Skeletal muscle tissue (tissue), 4 donors: ENCODE data around the gene MDN1. TPM values are rescaled to one million over a fixed set of nuclear protein-coding genes. Genes with fewer than 3 reads are reported as not detected.
"Not testable (repeated sequence)": the region's sequence is repeated elsewhere in the genome, so short reads cannot be mapped to it uniquely, and the experiment has no call there.

Experiments used
- H3K27ac ChIP-seq: one replicate; pipeline ENCODE4 v1.7.0; 2013; ENCODE audit warnings: mild to moderate bottlenecking, low read depth, low read length, inconsistent platforms
- H3K27me3 ChIP-seq, 3 donors: one replicate each; pipeline ENCODE4 v1.7.0; 2013; ENCODE audit warnings: low read length in 3 of 3; ENCODE audit not compliant: control insufficient read depth in 3 of 3, insufficient read depth in 3 of 3
- H3K36me3 ChIP-seq, 3 donors: one replicate each; pipeline ENCODE4 v1.7.0; 2013; ENCODE audit warnings: low read length in 3 of 3; ENCODE audit not compliant: control insufficient read depth in 3 of 3, insufficient read depth in 3 of 3
- H3K4me1 ChIP-seq, 3 donors: one replicate each; pipeline ENCODE4 v1.7.0; 2013; ENCODE audit warnings: low read length in 3 of 3, mild to moderate bottlenecking in 3 of 3; ENCODE audit not compliant: control insufficient read depth in 3 of 3, insufficient read depth in 3 of 3
- H3K4me3 ChIP-seq, 3 donors: one replicate each; pipeline ENCODE4 v1.7.0; 2013; ENCODE audit warnings: low read length in 3 of 3
- H3K9ac ChIP-seq, 3 donors: one replicate each; pipeline ENCODE4 v1.7.0; 2013; ENCODE audit warnings: low read length in 3 of 3, mild to moderate bottlenecking in 3 of 3, moderate library complexity in 2 of 3, low read depth in 1 of 3
- H3K9me3 ChIP-seq, 3 donors: one replicate each; pipeline ENCODE4 v1.7.0; 2013; ENCODE audit warnings: low read length in 3 of 3; ENCODE audit not compliant: control insufficient read depth in 3 of 3
- total RNA-seq: library from RNA; depleted of rRNA; stranded (reverse); fragments of >200 nt; gene quantifications from one replicate; pipeline ENCODE4 v1.2.3, GENCODE V29; 2014
- donor health status: Osteomylitis.

The MDN1 gene
- total RNA-seq, 1 donor from 2014 or later = 30.8 TPM

DNA sequence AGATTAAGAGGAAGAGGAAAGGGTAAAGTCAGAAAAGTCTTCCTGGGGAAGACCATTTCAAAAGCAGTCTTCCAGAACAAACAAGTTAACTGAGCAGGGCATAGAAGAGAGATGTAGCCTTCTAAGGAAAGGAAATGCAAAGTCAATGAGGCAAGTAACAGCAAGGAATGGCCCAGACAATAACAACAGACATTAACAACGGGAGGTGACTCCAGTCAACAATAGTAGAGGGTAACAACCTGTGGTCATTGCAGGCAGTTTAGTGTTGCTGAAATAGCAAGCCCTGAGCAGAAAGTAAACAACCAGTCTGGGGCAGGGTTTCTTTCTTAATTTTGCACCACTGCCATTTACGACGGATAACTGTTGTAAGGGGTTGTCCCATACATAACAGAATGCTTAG is 2.1 kb downstream of the MDN1 start:
- no peak overlapping the region for H3K27ac ChIP-seq
- H3K4me3 ChIP-seq = peak overlapping the region in 1 of 3 donors; percentile 14
- H3K9me3 ChIP-seq = no peaks in the 10 kb centered on the region
- no peak overlapping the region for H3K9ac ChIP-seq
- no peaks in the 10 kb centered on the region for H3K27me3 ChIP-seq
- H3K4me1 ChIP-seq = peaks cover 15 to 31% (median 19%) of the 10 kb centered on the region in 3 donors
- no peaks in the 10 kb centered on the region for H3K36me3 ChIP-seq

DNA sequence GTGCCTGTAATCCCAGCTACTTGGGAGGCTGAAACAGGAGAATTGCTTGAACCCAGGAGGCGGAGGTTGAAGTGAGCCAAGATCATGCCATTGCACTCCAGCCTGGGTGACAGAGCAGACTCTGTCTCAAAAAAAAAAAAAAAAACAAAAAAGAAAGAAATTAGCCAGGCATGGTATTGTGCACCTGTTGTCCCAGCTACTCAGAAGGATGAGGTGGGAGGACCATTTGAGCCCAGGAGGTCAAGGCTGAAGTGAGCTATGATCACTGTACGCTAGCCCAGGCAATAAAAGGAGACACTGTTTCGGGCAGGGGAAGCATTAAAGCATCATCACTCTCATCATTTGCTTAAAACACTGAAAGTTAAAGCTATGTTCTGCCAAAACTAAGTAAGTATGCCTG is 6.2 kb downstream of the MDN1 start:
- H3K9me3 ChIP-seq, H3K36me3 ChIP-seq, H3K27ac ChIP-seq, H3K4me3 ChIP-seq, H3K9ac ChIP-seq, H3K27me3 ChIP-seq: not testable (repeated sequence)
- H3K4me1 ChIP-seq = peaks cover 6 to 11% (median 10%) of the 10 kb centered on the region in 3 donors

DNA sequence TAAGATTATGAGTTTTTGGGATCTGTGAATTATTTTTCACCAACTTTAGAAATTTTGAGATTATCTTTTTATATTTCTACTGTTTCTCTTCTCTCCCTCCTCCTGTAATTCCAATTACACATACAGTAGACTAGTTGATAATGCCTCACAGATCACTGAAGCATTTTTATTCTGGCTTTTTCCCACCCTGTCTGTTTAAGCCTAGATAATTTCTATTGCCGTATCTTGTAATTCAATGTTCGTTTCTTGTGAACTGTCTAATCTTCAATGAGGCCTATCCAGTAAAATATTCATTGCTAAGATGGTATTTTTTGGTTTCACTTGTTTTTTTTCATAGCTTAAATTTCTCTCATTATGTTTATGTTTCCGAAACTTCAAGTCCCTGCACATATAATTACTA is 12.0 kb downstream of the MDN1 start:
- Histone ChIP-seq H3K36me3 (peaks cover 0 to 6% (median 5%) of the 10 kb centered on the region in 3 donors), H3K27ac (no peak overlapping the region), H3K27me3 (no peaks in the 10 kb centered on the region), H3K9ac (no peak overlapping the region), H3K9me3 (no peaks in the 10 kb centered on the region), H3K4me1 (no peaks in the 10 kb centered on the region), H3K4me3 (no peak overlapping the region)

DNA sequence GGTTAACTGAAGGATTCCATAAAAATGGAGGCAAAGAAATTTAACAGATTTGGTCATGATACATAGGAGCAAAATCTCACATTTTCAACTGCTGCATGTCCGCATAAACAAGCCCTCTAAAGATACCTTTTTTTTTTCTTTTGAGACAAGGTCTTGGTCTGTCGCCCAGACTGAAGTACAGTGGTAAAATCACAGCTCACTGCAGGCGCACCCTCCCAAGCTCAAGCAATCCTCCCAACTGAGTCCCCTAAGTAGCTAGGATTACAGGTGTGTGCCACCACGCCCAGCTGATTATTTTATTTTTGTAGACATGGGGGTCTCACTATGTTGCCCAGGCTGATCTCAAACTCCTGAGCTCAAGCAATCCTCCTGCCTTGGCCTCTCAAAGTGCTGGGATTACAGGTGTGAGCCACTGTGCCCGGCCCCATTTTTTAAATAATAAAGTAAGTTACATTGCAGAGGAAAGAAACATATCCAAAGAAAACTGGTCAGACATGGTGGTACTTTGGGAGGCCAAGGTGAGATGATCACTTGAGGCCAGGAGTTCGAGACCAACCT is 13.7 kb downstream of the MDN1 start:
- Histone ChIP-seq H3K27ac (no peak overlapping the region), H3K27me3 (no peaks in the 10 kb centered on the region), H3K4me3 (no peak overlapping the region), H3K9ac (no peak overlapping the region), H3K36me3 (peaks cover 6 to 8% (median 8%) of the 10 kb centered on the region in 3 donors), H3K4me1 (no peaks in the 10 kb centered on the region), H3K9me3 (no peaks in the 10 kb centered on the region)

DNA sequence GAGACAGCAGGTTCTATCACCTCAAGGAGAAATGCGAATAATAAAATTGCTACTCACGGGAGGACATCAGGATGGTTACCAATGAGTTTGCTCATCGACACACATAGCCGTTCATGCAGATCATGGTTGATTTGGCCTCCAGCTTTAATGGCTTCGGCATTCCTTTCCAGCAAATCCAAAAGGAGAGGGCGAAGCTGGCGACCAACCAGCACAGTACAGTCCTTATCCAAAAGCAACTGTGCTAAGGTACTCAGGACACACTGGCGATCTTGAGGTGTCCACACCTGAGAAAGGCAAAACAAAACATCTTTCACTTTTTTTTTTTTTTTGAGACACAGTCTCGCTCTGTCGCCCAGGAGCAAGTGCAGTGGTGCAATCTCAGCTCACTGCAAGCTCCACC is 16.3 kb downstream of the MDN1 start:
- peaks cover 6 to 14% (median 12%) of the 10 kb centered on the region in 3 donors for H3K36me3 ChIP-seq
- no peaks in the 10 kb centered on the region for H3K9me3 ChIP-seq
- H3K9ac ChIP-seq = no peak overlapping the region
- H3K27me3 ChIP-seq = no peaks in the 10 kb centered on the region
- no peak overlapping the region for H3K27ac ChIP-seq
- H3K4me1 ChIP-seq = no peaks in the 10 kb centered on the region
- H3K4me3 ChIP-seq = no peak overlapping the region

DNA sequence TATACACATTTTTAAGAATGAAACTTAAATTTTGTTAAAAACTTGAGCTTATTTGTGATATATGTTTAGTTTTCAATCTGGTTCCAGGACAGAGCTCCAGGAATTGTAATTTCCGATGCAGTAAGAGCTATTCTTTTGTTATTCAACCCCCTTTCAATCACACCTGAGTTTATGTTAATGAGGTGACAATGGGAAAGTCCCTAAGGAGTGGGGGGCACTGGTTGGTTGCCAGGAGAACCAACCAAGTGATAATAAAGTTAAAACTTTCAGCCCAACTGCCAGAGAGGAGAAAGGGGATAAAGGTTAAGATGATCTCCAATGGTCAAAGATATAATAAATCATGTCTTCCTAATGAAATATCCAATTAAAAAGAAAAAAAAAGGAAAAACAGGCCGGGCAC is 19.8 kb downstream of the MDN1 start:
- H3K4me1 ChIP-seq = no peaks in the 10 kb centered on the region
- no peak overlapping the region for H3K4me3 ChIP-seq
- no peak overlapping the region for H3K9ac ChIP-seq
- no peaks in the 10 kb centered on the region for H3K27me3 ChIP-seq
- H3K27ac ChIP-seq = no peak overlapping the region
- H3K36me3 ChIP-seq = peaks cover 6 to 14% (median 12%) of the 10 kb centered on the region in 3 donors
- no peaks in the 10 kb centered on the region for H3K9me3 ChIP-seq

DNA sequence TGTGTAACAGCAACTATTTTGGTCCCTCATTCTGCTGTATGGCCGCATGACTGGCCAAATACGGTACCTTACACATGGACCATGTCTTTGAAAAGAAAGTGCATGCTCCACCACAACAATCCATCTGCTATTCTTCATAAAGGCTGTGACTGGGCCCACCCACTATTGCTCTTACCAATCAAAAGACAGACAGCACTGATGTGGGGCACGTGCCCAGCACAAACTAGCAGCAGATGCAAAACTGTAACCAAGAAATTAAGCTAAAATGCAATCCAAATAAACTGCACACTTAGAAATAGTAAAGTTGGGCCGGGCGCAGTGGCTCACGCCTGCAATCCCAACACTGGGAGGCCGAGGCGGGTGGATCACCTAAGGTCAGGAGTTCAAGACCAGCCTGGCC is 20.5 kb downstream of the MDN1 start:
- H3K4me3 ChIP-seq = no peak overlapping the region
- peaks cover 6 to 17% (median 14%) of the 10 kb centered on the region in 3 donors for H3K36me3 ChIP-seq
- H3K9ac ChIP-seq = no peak overlapping the region
- H3K4me1 ChIP-seq = peaks cover 0 to 6% (median 5%) of the 10 kb centered on the region in 3 donors
- H3K27ac ChIP-seq = no peak overlapping the region
- H3K27me3 ChIP-seq = no peaks in the 10 kb centered on the region
- H3K9me3 ChIP-seq = no peaks in the 10 kb centered on the region

DNA sequence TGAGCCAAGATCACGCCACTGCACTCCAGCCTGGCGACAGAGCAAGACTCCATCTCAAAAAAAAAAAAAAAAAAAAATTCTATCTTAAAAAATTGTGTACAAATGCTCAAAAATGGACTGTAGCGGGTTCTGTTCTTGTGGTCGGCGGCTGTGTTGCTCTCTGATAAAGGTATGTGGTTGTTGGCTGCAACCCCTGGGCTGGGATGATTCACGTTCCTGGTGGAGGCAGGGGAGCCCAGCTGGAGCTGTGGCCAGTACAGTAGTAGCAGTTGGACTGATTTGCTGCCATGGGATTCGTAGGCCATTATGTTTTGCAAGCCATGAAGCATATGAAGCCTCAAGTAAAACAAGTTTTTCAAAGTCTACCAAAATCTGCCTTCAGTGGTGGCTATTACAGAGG is 22.3 kb downstream of the MDN1 start:
- Histone ChIP-seq H3K9me3 (no peaks in the 10 kb centered on the region), H3K27ac (no peak overlapping the region), H3K9ac (no peak overlapping the region), H3K4me3 (no peak overlapping the region), H3K4me1 (peaks cover 0 to 18% (median 13%) of the 10 kb centered on the region in 3 donors), H3K27me3 (no peaks in the 10 kb centered on the region), H3K36me3 (peaks cover 0 to 25% (median 7%) of the 10 kb centered on the region in 3 donors)

DNA sequence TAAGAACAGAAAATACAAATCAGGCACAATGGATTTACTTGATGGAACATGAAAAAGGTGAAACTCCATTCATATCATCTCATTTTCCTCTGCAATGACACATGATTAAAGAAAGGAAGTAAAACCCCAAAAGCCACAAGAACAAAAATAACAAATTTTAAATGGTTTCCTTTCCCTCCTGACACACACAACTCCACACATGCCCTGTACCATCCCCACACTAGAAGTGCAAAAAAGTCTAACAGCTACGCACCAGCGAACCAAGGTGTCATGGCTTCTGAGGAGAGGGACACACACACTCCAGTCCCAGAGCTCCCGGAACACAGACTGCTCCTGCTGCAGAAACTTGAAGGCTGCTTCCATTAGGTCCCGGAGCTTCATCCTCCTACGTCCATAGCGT is 25.3 kb downstream of the MDN1 start:
- Histone ChIP-seq H3K9me3 (no peaks in the 10 kb centered on the region), H3K36me3 (peaks cover 0 to 28% (median 14%) of the 10 kb centered on the region in 3 donors), H3K27ac (peak overlapping the region; percentile 72), H3K9ac (no peak overlapping the region), H3K4me1 (peaks cover 0 to 18% (median 13%) of the 10 kb centered on the region in 3 donors), H3K4me3 (no peak overlapping the region), H3K27me3 (no peaks in the 10 kb centered on the region)

DNA sequence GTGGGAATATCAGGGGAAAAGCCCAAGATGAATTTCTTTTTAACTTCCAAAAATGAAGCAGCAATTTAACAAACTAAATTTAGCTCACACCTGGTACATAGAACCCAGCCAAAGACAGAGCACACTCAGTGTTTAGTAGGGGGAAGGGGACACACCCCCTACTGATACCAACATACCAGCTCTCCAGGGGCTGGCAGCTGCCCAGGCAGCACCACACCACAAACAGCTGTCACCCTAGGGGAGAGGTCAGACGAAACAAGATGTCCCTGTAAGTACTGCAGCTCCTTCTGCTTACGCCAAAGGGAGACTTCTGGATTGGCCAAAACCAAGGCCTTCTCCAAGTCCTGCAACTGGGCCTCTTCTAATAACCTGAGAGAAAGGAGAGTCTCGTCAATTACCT is 26.0 kb downstream of the MDN1 start:
- Histone ChIP-seq H3K9ac (no peak overlapping the region), H3K4me1 (peaks cover 0 to 18% (median 13%) of the 10 kb centered on the region in 3 donors), H3K27ac (peak overlapping the region; percentile 72), H3K4me3 (peak overlapping the region in 2 of 3 donors; percentile 12 to 23), H3K9me3 (no peaks in the 10 kb centered on the region), H3K27me3 (no peaks in the 10 kb centered on the region), H3K36me3 (peaks cover 0 to 30% (median 10%) of the 10 kb centered on the region in 3 donors)
